HUES6 (cell line): ENCODE measurements around the gene NDUFS4.
"Not testable (repeated sequence)": the region's sequence is repeated elsewhere in the genome, so short reads cannot be mapped to it uniquely, and the experiment has no call there.

ENCODE experiments used
- H3K27ac ChIP-seq: 2 replicates; pipeline ENCODE4 v1.7.0; 2013; ENCODE audit warnings: low read depth, mild to moderate bottlenecking, low read length, inconsistent platforms
- H3K27me3 ChIP-seq: 2 replicates; pipeline ENCODE4 v1.6.1; 2013; ENCODE audit warnings: low read length; ENCODE audit not compliant: control insufficient read depth, insufficient read depth
- H3K36me3 ChIP-seq: 2 replicates; pipeline ENCODE4 v1.6.1; 2013; ENCODE audit warnings: low read length; ENCODE audit not compliant: control insufficient read depth, insufficient read depth
- H3K4me1 ChIP-seq: 2 replicates; pipeline ENCODE4 v1.6.1; 2013; ENCODE audit warnings: low read length; ENCODE audit not compliant: control insufficient read depth, insufficient read depth
- H3K4me3 ChIP-seq: 2 replicates; pipeline ENCODE4 v1.5.1; 2013; ENCODE audit warnings: low read depth, low read length
- H3K9ac ChIP-seq: one replicate; pipeline ENCODE4 v1.6.1; 2013; ENCODE audit warnings: mild to moderate bottlenecking, low read length
- H3K9me3 ChIP-seq: 2 replicates; pipeline ENCODE4 v1.6.1; 2013; ENCODE audit warnings: low read depth, low read length; ENCODE audit not compliant: control insufficient read depth, insufficient read depth

The NDUFS4 gene

GRCh38 chr5:53560506-53561191 lies at the start of gene NDUFS4:
TSS of gene NDUFS4 (plus strand) at chr5:53560639. CDS start at chr5:53560663, 24 bp downstream.
- Histone ChIP-seq H3K9me3 (peaks cover 12% of the 10 kb centered on the region), H3K27ac (peak within 1 kb of the TSS; percentile 83), H3K36me3 (no peaks in the 10 kb centered on the region), H3K9ac (peak within 1 kb of the TSS; percentile 90), H3K4me1 (no peaks in the 10 kb centered on the region), H3K27me3 (no peaks in the 10 kb centered on the region), H3K4me3 (peak within 1 kb of the TSS; percentile 82)

- H3K4me1 ChIP-seq: no peaks in the 10 kb centered on the region
- no peaks in the 10 kb centered on the region for H3K36me3 ChIP-seq
- no peaks in the 10 kb centered on the region for H3K27me3 ChIP-seq
- H3K9me3 ChIP-seq: peaks cover 24% of the 10 kb centered on the region
- H3K9ac ChIP-seq: no peak overlapping the region
- no peak overlapping the region for H3K27ac ChIP-seq
- H3K4me3 ChIP-seq: no peak overlapping the region
Observed at GRCh38 chr5:53512539-53512938, 47.9 kb upstream of the NDUFS4 start.

- Histone ChIP-seq H3K36me3 (no peaks in the 10 kb centered on the region), H3K27ac (no peak overlapping the region), H3K4me1 (no peaks in the 10 kb centered on the region), H3K9ac (no peak overlapping the region), H3K4me3 (no peak overlapping the region), H3K9me3 (peaks cover 8% of the 10 kb centered on the region; the same call in 1 of the 2 replicates), H3K27me3 (no peaks in the 10 kb centered on the region)
Observed at GRCh38 chr5:53515988-53516387, 44.5 kb upstream of the NDUFS4 start.

GRCh38 chr5:53520813-53521212 lies 39.6 kb upstream of the NDUFS4 start:
- Histone ChIP-seq H3K9ac (no peak overlapping the region), H3K36me3 (no peaks in the 10 kb centered on the region), H3K4me3 (no peak overlapping the region), H3K27ac (no peak overlapping the region), H3K9me3 (peaks cover 5% of the 10 kb centered on the region; the same call in 1 of the 2 replicates), H3K27me3 (no peaks in the 10 kb centered on the region), H3K4me1 (no peaks in the 10 kb centered on the region)

- Histone ChIP-seq H3K9me3 (peaks cover 7% of the 10 kb centered on the region; the same call in 1 of the 2 replicates), H3K9ac (no peak overlapping the region)
Observed at GRCh38 chr5:53537711-53538110, 22.7 kb upstream of the NDUFS4 start.

GRCh38 chr5:53540739-53541138 lies 19.7 kb upstream of the NDUFS4 start:
- not testable (repeated sequence) for H3K9ac ChIP-seq, H3K9me3 ChIP-seq, H3K27me3 ChIP-seq, H3K4me3 ChIP-seq, H3K27ac ChIP-seq, H3K36me3 ChIP-seq
- peaks cover 29% of the 10 kb centered on the region for H3K4me1 ChIP-seq

More at GRCh38 chr5:53537711-53538110, 22.7 kb upstream of the NDUFS4 start:
- no peak overlapping the region for H3K4me3 ChIP-seq
- no peaks in the 10 kb centered on the region for H3K27me3 ChIP-seq
- H3K27ac ChIP-seq: no peak overlapping the region
- no peaks in the 10 kb centered on the region; the same call in 1 of the 2 replicates for H3K4me1 ChIP-seq
- H3K36me3 ChIP-seq: no peaks in the 10 kb centered on the region

GRCh38 chr5:53541859-53542258 lies 18.6 kb upstream of the NDUFS4 start:
- Histone ChIP-seq H3K9ac (no peak overlapping the region), H3K27ac (no peak overlapping the region), H3K9me3 (peaks cover 7% of the 10 kb centered on the region; the same call in 1 of the 2 replicates), H3K4me3 (no peak overlapping the region), H3K36me3 (no peaks in the 10 kb centered on the region), H3K27me3 (no peaks in the 10 kb centered on the region), H3K4me1 (peaks cover 40% of the 10 kb centered on the region)

GRCh38 chr5:53542926-53543325 lies 17.5 kb upstream of the NDUFS4 start:
- no peaks in the 10 kb centered on the region for H3K36me3 ChIP-seq
- H3K27ac ChIP-seq: no peak overlapping the region
- H3K9ac ChIP-seq: no peak overlapping the region
- no peak overlapping the region for H3K4me3 ChIP-seq
- peaks cover 7% of the 10 kb centered on the region; the same call in 1 of the 2 replicates for H3K9me3 ChIP-seq
- H3K27me3 ChIP-seq: no peaks in the 10 kb centered on the region
- H3K4me1 ChIP-seq: peaks cover 43% of the 10 kb centered on the region

- Histone ChIP-seq H3K4me3 (no peak overlapping the region), H3K4me1 (peaks cover 43% of the 10 kb centered on the region), H3K27ac (no peak overlapping the region), H3K9ac (no peak overlapping the region), H3K36me3 (no peaks in the 10 kb centered on the region), H3K27me3 (no peaks in the 10 kb centered on the region), H3K9me3 (peaks cover 7% of the 10 kb centered on the region; the same call in 1 of the 2 replicates)
Observed at GRCh38 chr5:53543401-53543800, 17.0 kb upstream of the NDUFS4 start.

- Histone ChIP-seq H3K27ac (peak overlapping the region; percentile 84), H3K27me3 (no peaks in the 10 kb centered on the region), H3K36me3 (no peaks in the 10 kb centered on the region), H3K4me1 (peaks cover 43% of the 10 kb centered on the region), H3K9me3 (peaks cover 5% of the 10 kb centered on the region; the same call in 1 of the 2 replicates), H3K4me3 (no peak overlapping the region), H3K9ac (no peak overlapping the region)
Observed at GRCh38 chr5:53545744-53546143, 14.7 kb upstream of the NDUFS4 start.

- no peak overlapping the region for H3K4me3 ChIP-seq
- H3K4me1 ChIP-seq: peaks cover 43% of the 10 kb centered on the region
- H3K36me3 ChIP-seq: no peaks in the 10 kb centered on the region
- no peaks in the 10 kb centered on the region for H3K27me3 ChIP-seq
- H3K9me3 ChIP-seq: 0 out of 2 replicates have a peak, but pooled peaks cover 2% of the 10 kb centered on the region
- no peak overlapping the region for H3K9ac ChIP-seq
- no peak overlapping the region for H3K27ac ChIP-seq
Observed at GRCh38 chr5:53547226-53547625, 13.2 kb upstream of the NDUFS4 start.
